ENCODE measurements around the gene MRFAP1.
"Not testable (repeated sequence)": the region's sequence is repeated elsewhere in the genome, so short reads cannot be mapped to it uniquely, and the experiment has no call there.

MRFAP1 gene

DNA sequence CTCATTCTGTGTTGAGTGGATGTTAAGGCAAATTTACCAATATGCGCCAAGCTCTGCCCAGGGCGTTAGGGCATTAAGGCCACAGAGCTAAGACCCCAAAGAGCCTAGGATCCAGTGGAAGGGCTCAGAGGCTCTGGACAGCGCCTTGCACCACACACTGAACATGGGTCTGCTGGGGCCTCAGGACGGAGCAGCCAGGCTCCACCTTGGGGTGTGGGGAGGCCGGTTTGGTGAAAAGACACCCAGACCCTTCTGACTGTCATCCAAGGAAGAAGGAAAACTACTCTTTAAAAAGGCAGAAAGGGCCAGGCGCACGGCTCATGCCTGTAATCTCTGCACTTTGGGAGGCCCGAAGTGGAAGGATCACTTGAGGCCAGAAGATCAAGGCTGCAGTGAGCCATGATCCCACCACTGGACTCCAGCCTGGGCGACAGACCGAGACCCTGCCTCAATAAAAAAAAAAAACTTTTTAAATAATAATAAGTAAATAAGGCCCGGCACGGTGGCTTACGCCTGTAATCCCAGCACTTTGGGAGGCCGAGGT lies 1.3 kb upstream of the MRFAP1 start:
- DNase-seq = no peak

DNA sequence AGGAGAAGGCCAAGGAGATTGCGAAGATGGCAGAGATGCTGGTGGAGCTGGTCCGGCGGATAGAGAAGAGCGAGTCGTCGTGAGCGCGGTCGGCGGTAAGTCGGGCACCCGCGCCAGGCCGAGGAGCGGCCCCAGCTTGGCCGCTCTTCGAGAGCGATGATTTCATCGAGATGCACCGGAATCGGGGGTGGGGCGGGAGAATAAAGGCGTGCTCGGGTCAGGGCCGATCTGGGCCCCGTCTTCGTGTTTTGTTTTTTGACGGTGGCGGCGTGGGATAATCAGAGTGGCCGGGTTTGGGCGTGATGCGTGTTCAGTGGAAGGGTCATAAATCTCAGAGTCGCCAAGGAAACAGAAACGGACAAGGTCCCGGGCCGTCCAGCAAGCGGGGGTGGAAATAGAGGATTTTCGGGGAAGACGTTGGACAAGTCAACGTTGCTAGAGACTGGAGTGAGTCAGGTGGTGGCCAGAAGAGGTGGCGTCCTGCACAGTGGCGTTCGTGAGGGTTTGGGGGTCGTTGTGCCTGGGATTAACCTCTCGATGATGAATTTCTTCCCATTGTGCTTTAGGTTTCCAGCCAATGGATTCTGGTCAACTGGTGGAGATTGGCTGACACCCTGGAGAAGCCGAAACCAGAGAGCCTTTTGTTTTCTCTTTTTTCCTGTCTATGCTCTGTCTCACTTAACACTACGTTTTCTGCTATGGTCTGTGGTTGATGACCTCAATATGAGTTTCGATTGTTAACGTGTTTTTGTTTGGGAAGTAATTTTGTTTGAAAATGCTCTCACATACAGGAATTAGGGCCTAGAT lies 882 bp downstream of the MRFAP1 start:
- DNase-seq = peak; percentile 59

DNA sequence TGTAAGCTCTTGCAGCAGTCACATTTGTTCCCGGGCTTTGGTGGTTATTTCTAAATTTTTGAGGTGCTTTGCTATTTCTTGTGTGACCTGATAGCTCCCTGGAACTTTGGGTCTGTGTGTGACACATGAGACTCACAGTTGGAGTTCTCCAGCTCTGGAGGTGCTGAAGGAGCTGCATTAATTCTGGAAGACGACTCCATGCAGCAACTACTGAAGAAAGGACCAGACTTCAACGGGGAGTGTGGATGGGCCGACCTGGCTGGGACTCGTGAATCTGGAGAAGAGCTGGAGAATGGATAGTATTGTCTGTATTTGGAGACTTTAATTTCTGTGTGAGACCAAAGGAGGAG lies 1.5 kb downstream of the MRFAP1 start:
- no peak for DNase-seq

DNA sequence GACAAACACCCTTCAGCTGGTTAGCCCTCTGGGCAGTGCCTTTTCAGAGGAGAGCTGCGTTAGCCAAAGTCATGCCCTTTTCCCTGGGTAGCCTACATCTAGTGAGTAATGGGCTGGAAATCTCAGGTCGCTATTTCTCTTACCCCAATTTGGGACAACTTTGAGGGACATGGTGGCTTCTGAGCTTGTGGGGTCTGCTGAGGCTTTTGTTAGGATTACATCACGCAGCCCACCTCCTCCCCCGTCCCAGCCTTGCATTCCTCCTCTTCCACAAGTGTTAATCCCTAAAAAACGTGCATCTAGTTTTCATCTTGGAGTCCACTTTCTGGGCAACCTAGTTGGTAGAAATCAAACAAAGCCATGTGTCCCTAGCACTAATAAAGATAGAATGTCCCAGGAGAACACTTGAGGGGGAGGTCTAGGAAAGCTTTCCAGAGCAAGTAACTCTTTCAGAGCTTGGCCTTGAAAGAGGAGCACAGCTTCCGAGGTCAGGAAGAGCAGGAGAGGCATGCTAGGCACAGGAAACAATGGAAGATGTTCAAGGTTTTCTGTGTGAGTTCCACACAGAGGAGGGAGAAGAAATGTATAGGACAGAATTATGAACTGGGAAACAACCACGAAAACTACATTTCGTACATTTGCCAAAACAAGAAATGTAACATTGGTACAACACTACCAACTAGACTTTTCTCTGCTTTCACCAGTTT lies 2.8 kb downstream of the MRFAP1 start:
- no peak for DNase-seq

DNA sequence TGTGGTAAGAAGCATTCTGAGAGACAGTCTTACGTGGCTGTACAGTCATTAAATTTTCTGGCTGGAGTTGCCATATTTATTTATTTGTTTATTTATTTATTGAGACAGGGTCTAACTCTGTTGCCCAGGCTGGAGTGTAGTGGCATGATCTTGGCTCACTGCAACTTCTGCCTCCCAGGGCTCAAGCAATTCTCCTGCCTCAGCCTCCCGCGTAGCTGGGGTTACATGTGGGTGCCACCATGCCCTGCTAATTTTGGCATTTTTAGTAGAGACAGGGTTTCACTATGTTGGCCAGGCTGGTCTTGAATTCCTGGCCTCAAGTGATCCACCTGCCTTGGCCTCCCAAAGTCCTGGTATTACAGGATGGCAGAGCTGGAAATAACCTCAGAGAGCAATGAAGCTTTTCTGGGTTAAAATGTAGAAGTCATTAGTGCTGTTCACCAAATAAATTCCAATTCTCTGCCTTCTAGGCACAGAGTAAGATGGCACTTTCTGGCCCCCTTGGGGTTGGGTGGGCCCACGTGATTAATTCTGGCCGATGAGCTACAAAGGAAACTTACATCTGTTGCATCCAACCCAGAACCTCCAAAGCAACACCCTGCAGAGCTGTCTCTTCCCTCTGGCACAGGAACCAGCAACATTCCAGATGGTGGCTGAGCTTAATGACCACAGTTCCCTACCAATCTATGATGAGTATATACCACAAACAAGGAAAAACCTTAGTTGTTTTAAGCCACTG lies 4.5 kb downstream of the MRFAP1 start:
- no peak for DNase-seq

DNA sequence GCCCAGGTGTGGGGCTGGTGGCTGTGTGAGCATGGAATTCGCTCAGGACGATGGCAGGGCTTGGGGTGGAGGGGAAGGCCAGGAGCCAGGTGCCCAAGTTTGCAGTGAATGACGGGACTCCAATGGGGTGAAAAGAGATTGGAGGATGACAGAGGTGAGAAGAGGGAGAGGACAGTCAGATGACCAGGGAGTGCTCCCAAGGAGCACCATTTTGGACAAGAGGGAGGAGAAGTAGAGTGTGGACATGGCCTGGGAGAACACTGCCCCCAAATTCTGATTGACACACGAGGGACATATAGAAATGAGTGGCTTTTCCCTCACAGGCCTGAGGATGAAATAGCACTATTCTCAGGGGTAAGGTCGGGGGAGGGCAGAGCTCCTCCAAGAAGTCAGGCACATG lies 6.7 kb downstream of the MRFAP1 start:
- DNase-seq = no peak

DNA sequence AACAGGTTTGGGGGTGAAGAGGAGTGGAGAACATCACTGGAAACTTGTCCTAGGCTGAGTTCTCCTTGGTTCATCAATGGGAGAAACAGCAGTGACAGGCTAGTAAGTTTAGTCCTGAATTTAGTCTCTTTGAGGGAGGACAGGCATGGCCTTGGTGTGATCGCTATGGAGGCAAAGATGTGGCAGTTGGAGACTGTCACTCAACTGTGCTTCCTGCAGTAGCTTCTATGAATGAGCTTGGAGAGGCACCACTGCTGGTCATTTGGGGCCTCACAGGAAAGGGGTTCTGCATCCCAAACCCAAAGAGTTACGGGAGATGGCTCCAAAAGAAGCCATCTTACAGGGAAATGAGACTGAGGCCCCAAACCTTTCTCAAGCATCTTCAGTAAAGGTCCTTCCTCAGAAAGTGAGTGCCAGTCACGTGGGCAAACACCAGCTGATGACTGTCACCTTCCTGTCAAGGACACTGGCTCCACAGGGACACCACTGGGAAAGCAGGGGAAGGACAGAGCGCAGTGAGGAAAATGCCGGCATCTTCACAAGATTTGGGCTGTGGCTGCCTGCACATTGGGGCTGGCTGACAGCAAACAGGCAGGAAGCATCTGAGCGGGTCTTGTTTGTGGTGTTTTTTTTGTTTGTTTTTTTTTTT lies 7.2 kb downstream of the MRFAP1 start:
- DNase-seq = no peak

DNA sequence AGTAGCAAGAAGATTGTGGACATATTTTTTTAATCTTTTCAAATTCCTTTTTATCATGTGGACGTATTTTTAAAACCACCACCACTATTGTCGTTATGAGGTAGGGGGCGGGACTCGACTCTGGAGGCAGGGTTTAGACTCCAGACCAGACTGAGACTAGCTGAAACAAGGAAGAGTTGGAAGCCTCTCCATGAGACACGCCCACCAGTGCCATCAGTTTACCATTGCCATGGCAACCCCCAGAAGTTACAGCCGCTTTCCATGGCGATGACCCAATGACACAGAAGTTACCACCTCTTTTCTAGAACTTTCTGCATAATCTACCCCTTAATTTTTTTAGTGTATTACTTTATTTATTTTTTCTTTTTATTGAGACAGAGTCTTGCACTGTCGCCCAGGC lies 8.7 kb downstream of the MRFAP1 start:
- DNase-seq = no peak

DNA sequence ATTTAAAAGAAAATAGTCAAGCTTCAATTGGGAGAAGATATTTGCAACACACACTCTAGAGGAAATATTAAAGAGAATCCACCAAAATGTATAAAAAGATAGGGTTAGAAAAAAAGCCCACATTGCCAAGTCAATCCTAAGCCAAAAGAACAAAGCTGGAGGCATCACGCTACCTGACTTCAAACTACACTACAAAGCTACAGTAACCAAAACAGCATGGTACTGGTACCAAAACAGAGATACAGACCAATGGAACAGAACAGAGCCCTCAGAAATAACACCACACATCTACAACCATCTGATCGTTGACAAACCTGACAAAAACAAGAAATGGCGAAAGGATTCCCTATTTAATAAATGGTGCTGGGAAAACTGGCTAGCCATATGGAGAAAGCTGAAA lies 13.7 kb downstream of the MRFAP1 start:
- not testable (repeated sequence) for DNase-seq

DNA sequence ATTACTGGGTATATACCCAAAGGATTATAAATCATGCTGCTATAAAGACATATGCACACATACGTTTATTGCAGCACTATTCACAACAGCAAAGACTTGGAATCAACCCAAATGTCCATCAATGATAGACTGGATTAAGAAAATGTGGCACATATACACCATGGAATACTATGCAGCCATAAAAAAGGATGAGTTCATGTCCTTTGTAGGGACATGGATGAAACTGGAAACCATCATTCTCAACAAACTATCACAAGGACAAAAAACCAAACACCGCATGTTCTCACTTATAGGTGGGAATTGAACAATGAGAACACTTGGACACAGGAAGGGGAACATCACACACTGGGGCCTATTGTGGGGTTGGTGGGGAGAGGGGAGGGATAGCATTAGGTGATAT lies 14.8 kb downstream of the MRFAP1 start:
- DNase-seq = not testable (repeated sequence)

DNA sequence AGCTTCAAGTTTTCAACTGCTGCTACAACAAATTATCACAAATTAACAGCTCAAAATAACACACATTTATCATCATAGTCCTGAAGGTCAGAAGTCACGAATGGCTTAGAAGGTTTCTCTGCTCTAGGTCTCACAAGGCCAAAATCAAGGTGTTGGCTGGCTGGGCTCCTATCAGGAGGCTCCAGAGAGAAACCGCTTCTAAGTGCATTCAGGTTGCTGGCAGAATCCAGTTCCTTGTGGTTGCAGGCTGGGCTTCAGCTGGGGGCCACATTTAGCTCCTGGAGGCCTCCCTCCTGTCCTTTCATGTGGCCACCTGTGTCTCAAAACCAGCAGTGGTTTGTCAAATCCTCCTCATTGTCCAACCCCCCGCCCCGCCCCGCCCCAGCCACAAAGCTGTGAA lies 15.4 kb downstream of the MRFAP1 start:
- no peak for DNase-seq

DNA sequence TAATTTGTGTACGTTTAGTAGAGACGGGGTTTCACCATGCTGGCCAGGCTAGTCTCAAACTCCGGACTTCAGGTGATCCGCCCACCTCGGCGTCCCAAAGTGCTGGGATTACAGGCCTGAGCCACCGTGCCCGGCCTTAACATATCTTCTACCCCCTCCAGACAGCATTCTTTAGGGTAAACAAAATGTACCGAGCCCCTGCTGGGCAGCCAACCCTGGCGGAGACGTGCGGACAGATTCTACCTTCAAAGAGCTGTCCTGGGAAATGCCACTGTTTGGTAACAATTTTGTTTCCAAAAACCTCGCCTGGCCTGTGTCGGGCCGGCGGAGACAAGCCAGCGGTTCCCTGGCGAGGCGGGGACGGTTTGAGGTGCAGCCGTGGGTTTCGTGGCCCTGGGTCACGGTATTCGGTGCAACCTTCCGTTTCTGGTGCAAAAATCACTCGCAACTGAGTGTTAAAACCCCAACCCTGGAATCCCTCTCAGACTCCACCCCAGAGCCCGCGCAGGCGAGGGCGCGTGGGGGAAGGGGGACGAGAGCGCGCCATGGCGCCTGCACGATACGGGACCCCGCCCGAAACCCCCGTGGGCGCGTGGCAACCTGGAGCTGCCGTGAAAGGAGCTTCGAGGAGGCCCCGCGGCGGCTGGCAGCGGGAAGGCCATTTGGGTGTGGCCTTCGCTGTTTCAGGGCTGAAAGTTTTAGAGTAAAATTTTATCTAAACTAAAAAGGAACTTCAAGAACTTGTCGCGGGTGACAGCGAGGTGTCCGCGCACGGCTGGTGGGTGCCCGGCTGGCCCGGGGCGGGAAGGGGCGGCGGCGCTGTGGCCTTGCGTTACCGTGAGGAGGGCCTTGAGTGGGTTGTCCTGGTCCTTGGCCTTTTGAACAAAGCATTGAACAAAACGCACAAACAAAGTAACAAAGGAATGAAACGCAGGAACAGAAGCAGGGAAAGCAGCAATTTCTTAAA lies 17.0 kb downstream of the MRFAP1 start:
- DNase-seq = no peak

DNA sequence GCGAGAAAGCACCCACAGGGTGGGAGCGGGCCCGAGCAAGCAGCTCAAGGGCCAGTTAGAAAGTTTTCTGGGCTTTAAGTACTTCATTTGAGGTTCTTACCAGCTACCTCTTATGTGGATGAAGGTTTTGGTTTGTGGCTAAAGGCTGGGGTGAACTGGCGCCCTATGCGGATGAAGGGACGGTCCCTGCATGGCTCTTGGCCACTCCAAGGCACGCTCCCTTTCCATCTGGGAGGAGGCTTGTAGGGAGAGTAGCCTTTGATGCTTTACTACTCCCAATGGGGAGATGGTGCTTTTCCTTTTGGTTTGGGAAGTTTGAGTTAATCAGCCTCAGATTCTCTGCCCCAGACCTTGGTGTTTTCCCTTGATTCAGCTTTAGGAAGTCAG lies 17.7 kb downstream of the MRFAP1 start:
- DNase-seq = no peak

DNA sequence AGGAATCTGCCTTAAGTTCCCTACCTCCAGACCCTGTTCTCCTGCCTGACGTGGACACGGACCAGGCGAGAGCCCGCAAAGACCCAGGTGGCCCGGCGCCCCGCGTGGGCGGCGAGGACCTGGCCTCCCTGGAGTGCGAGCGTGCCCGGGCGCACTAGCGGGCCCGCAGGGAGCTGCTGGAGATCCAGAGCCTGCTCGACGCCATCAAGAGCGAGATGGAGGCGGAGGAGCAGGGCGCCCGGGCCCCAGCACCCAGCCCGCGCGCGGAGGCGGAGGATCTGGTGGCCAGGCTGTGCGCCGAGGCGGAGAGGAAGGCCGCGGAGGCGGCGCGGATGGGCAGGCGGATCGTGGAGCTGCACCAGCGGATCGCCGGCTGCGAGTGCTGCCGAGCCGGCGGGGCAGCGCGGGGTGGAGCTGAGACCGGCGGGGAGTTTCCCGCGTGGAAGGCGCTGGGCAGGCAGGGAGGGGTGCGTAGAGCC lies 18.2 kb downstream of the MRFAP1 start:
- DNase-seq = peak; percentile 4

DNA sequence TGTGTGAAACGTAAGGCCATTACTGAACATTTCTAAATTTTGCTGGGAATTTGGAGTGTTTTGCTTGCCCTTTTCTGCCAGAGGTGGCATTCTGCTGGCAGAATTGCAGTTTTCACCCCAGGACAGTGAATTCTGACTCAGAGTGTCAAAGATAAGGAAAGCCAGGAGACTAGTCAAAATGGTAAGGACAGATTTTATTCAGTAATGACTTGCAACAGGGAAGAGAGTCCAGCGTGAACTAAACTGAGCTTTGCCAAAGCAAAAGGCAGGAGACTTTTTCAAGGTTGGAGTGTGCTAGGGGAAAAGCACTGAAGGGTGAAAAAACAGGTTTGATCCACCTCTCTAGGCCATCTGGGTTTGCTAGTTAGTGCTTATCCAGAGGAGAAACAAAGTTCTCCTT lies 19.4 kb downstream of the MRFAP1 start:
- DNase-seq = no peak

DNA sequence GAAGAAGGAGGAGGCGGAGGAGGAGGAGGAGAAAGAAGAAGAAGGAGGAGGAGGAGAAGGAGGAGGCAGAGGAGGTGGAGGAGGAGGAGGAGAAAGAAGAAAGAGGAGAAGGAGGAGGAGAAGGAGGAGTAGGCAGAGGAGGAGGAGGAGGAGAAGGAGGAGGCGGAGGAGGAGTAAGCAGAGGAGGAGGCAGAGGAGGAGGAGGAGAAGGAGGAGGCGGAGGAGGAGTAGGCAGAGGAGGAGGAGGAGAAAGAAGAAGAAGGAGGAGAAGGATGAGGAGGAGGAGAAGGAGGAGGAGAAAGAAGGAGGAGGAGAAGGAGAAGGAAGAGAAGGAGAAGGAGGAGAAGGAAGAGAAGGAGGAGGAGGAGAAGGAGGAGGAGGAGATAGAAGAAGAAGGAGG lies 19.9 kb downstream of the MRFAP1 start:
- DNase-seq = no peak

DNA sequence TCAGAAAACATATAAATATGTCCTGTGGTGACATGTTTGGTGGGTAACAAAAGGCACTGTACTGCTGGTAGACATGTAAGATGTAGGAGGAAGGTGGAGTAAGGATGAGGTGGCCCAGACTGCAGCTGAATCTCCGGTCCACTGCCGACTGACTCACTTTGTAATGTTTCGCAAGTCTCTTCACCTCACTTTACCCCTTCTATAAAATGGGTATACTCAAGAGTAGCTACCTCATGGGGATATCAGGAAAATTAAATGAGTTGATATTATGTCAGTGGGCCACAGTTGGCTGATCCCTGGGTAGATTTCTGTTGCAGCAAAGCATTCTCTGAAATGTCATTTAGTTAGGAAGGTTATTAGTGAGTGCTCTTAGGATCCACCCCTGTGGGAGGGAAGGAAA lies 22.1 kb downstream of the MRFAP1 start:
- no peak for DNase-seq

DNA sequence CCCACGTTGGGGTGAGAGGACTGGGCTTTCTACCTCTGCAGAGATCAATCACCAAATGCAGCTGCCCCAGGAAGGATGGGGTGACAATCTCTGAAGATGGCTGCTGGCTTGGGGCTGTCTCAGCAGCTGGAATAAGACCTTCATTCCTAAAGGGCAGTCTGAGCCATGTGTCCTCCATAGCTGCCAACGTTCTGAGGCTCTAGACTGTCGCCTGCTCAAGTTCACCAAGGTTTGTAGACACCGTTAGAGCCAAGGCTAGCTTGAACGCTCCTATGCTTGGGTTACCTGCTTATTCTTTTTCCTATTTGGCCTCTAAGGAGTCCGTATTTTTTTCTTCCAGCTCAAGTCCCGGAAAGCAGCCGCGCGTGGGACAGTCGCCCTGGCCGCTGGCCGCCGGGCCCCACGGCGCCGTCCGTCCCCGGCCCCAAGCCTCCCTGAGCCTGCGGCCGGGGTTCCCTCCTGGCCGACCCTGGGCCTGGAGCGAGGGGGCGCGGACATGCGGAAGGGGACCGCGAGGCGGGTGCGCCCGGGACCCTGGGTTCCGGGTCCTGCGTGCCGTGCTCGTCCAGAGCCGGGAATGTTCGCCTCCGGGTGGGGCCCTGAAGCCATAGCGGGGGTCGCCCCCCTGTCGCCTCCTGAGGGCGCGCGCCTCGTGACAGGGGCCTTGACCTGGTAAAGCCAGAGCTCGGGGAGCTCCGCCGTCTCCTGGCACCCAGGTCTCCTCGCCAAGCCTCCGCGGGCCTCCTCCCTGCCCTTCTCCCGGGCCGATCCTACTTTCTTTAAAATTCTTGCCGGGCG lies 23.3 kb downstream of the MRFAP1 start:
- DNase-seq = no peak

DNA sequence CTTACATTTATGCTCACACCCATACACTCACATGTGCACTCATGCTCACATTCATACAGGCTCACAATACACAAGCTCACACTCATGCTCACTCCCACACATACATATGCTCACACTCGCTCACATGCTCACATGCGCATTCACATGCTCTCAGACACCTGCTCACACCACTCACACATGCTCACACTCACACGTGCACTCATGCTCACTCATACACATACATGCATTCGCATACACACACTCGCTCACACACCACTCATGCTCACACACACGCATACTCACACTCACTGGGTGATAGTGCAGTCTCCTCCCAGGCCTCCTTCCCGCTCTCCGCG lies 24.8 kb downstream of the MRFAP1 start:
- DNase-seq = no peak

DNA sequence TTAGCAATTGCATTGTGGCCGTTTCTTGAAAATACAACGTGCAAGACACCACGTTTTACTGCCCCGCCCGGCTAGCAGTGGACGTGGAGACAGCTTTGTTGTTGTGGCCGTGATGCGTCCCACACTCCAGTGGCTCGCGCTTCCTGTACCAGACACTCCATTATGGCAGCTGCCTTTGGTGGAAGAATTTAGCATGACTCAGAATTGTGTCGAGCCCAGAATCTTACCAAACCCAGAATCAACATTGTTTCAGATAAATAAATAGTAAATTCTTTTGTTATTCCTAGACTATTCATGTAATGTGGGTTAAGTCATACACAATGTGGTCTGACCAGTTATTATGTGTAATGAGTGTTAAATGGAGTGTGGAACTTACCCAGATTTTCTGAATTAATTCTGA lies 27.9 kb downstream of the MRFAP1 start:
- DNase-seq = no peak

DNA sequence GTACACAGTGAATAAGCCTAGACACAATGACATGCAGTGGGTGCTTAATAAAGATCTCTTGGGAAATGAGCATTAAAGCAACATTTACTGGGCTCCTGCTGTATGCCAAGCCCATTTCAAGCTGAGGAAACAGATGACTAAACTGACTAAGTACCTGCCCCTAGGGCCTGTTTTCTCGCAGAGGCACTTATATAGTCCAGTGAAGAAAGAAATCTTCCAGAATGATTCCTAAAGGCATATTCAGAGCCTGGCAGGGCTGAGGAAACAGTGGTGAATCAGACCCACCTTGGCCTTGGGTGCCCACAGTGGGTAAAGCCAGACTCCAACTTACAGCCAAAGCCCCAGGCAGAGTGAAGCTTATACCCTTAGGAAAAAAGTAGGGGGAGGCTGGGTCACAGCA lies 31.2 kb downstream of the MRFAP1 start:
- DNase-seq = no peak
